Activated CD4-positive, alpha-beta T cell treated with anti-CD3 and anti-CD28 coated beads, Interleukin-2, amount 10 ng/mL, durations not matched to agents 7 days and 5 days (primary cell): ENCODE measurements around the gene IRF7. TPM values are rescaled to one million over a fixed set of nuclear protein-coding genes. Genes with fewer than 3 reads are reported as not detected.
"Not testable (repeated sequence)": the region's sequence is repeated elsewhere in the genome, so short reads cannot be mapped to it uniquely, and the experiment has no call there.

Source experiments
- CTCF ChIA-PET: fragments of 350-600 bp; sonication (Branson Sonifier 250); formaldehyde crosslinking; loops from one replicate; lab custom pipeline; 2021; ENCODE audit warnings: antibody characterized with exemption; lab: Charles Lee
- POLR2A ChIA-PET: fragments of 350-600 bp; sonication (Branson Sonifier 250); formaldehyde crosslinking; loops from one replicate; lab custom pipeline; 2021; ENCODE audit warnings: antibody characterized with exemption; lab: Charles Lee
- DNase-seq: peaks from one replicate; pipeline ENCODE4 v3.0.0-alpha.2; 2020
- H3K27ac Mint-ChIP-seq: one replicate; pipeline ENCODE4 v1.8.0; 2021; ENCODE audit warnings: mild to moderate bottlenecking, moderate library complexity, mixed read lengths
- H3K27me3 Mint-ChIP-seq: one replicate; pipeline ENCODE4 v1.8.0; 2021; ENCODE audit warnings: mixed read lengths
- H3K36me3 Mint-ChIP-seq: one replicate; pipeline ENCODE4 v1.8.0; 2021; ENCODE audit warnings: low read depth, mixed read lengths
- H3K4me1 Mint-ChIP-seq: one replicate; pipeline ENCODE4 v1.8.0; 2021; ENCODE audit warnings: mixed read lengths
- H3K4me3 Mint-ChIP-seq: one replicate; pipeline ENCODE4 v1.8.0; 2021; ENCODE audit warnings: mild to moderate bottlenecking, moderate library complexity, mixed read lengths
- H3K9me3 Mint-ChIP-seq: one replicate; pipeline ENCODE4 v1.8.0; 2021; ENCODE audit warnings: mixed read lengths
- total RNA-seq, 2 experiments: library from RNA; stranded (reverse); gene quantifications; one replicate each; pipeline ENCODE4 v1.2.3, GENCODE V29; 2021

IRF7 gene
- 100 to 1,000 TPM; 152 to 154 TPM for total RNA-seq

- no peaks in the 10 kb centered on the region for H3K27me3 Mint-ChIP-seq
- peak within 1 kb of the TSS; percentile 91 for H3K4me3 Mint-ChIP-seq
- peaks cover 25% of the 10 kb centered on the region for H3K4me1 Mint-ChIP-seq
- ChIA-PET POLR2A (interaction anchor here (0.6 kb wide), 1 partner anchor 299 kb away, joined by 5 read pairs; no protein-coding TSS in a partner anchor), CTCF (interaction anchor here (0.6 to 1.5 kb wide), 4 partner anchors 10 to 365 kb away, joined by 3 read pairs; no protein-coding TSS in a partner anchor)
- peak; percentile 93 for DNase-seq
- H3K27ac Mint-ChIP-seq: peak within 1 kb of the TSS; percentile 95
- H3K36me3 Mint-ChIP-seq: peaks cover 35% of the 10 kb centered on the region
- no peaks in the 10 kb centered on the region for H3K9me3 Mint-ChIP-seq
Observed at GRCh38 chr11:615504-616319, at the start of gene IRF7. Gene IRF7, minus strand, starts transcription at chr11:615950. Its CDS starts 586 bp downstream, at chr11:615364.

- ChIA-PET CTCF (interaction anchor here (1.1 kb wide), 1 partner anchor 16 kb away, joined by 3 read pairs; no protein-coding TSS in a partner anchor), POLR2A (no interaction called here)
- Mint-ChIP-seq H3K27ac (no peak overlapping the region), H3K36me3 (peaks cover 6% of the 10 kb centered on the region), H3K9me3 (no peaks in the 10 kb centered on the region), H3K4me3 (no peak overlapping the region), H3K27me3 (no peaks in the 10 kb centered on the region), H3K4me1 (no peaks in the 10 kb centered on the region)
- no peak for DNase-seq
Observed at GRCh38 chr11:665062-665703, 49.4 kb upstream of the IRF7 start.

DNA sequence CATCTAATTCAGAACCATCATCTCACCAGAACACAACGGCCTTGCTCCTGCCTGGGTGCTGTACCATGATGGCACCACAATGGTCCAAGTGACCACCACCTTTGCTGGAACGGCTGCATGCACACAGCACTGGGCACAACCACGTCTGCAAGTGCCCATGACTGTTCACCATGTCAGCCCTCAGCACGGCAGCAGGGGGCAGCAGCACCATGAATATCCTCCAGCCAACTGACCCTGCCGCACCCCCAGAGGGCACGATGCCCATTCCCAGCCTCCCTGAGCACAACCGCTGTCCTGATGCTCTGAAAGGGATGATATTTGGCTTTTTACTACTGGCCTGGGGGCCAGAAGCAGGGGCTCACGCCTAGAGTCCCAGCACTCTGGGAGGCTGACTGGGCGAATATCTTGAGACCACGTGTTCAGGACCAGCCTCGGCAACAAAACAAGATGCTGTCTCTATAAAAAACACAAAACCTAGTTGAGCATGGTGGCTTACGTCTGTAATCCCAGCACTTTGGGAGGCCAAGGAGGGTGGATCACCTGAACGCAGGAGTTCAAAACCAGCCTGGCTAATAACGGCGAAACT is 47.0 kb upstream of the IRF7 start:
- Mint-ChIP-seq H3K36me3 (peaks cover 5% of the 10 kb centered on the region), H3K27me3 (no peaks in the 10 kb centered on the region), H3K27ac (no peak overlapping the region), H3K9me3 (no peaks in the 10 kb centered on the region), H3K4me1 (no peaks in the 10 kb centered on the region), H3K4me3 (no peak overlapping the region)
- CTCF ChIA-PET: interaction anchor here (0.7 to 0.9 kb wide), 3 partner anchors 54 to 61 kb away, joined by 3 to 5 read pairs (median 3); no protein-coding TSS in a partner anchor
- peak; percentile 45 for DNase-seq
- POLR2A ChIA-PET: no interaction called here

DNA sequence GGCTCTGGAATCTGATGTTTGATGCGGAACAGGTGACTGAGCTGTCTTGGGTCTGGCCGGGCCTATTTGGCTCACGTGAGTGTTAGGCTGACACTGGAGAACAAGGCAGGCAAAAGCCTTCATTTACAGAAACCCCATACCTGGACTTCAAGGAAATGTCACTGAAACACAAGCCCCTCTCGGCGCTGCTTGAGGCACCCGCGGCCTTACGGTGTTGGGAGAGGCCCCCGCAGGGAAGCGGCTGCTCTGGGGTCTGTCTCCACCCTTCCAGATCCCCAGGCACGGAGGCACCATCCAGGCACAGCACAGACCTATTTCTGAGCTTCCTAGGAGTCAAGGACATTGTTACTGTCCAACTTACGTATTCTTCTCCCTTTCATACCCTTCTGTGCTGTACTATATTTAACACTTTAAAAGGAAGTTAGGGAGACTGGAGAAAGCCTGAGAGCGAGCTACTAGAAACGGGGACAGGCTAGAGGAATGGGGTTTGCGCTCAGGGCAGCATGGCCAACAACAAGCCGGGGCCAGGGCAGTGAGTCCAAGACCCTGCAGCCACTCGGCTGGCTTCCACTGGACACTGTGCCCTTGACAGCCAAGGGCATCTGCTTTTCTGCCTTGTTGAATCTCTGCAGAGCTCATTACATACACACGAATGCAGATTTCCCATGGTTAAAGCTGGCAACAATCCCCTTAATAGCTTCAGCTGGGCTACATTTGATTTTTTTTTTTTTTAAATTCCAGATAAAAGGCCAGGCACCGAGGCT is 45.1 kb upstream of the IRF7 start:
- ChIA-PET CTCF (interaction anchor here (0.6 to 1.4 kb wide), 3 partner anchors 14 to 65 kb away, joined by 3 read pairs; no protein-coding TSS in a partner anchor), POLR2A (interaction anchor here (0.6 kb wide), 1 partner anchor 9 kb away, joined by 4 read pairs; no protein-coding TSS in a partner anchor)
- no peak for DNase-seq
- peaks cover 5% of the 10 kb centered on the region for H3K36me3 Mint-ChIP-seq
- no peak overlapping the region for H3K4me3 Mint-ChIP-seq
- H3K27me3 Mint-ChIP-seq: no peaks in the 10 kb centered on the region
- H3K4me1 Mint-ChIP-seq: no peaks in the 10 kb centered on the region
- H3K27ac Mint-ChIP-seq: no peak overlapping the region
- no peaks in the 10 kb centered on the region for H3K9me3 Mint-ChIP-seq

DNA sequence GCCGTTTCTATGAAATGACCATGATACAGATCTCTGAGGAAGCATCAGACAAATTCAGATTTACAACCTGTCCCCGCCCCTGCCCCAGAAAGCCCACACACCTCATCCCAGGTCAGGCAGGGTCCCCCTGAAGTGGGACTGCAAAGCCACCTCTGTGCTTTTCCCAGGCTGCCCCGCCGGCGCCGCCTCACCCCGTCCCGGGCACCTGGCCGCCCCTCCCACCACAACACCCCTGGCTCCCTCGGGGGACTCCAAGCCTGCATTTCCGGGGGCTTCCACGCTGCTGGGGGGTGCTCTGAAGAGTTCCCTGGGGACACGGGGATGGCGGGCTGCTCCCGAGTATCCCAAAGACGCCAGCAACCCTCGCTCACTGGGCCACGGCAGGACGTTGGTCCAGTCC is 44.5 kb upstream of the IRF7 start:
- Mint-ChIP-seq H3K4me3 (no peak overlapping the region), H3K36me3 (peaks cover 5% of the 10 kb centered on the region), H3K27me3 (no peaks in the 10 kb centered on the region), H3K4me1 (no peaks in the 10 kb centered on the region), H3K27ac (no peak overlapping the region), H3K9me3 (no peaks in the 10 kb centered on the region)
- ChIA-PET POLR2A (no interaction called here), CTCF (interaction anchor here (0.6 to 1.4 kb wide), 3 partner anchors 14 to 66 kb away, joined by 3 read pairs; no protein-coding TSS in a partner anchor)
- DNase-seq: no peak

DNA sequence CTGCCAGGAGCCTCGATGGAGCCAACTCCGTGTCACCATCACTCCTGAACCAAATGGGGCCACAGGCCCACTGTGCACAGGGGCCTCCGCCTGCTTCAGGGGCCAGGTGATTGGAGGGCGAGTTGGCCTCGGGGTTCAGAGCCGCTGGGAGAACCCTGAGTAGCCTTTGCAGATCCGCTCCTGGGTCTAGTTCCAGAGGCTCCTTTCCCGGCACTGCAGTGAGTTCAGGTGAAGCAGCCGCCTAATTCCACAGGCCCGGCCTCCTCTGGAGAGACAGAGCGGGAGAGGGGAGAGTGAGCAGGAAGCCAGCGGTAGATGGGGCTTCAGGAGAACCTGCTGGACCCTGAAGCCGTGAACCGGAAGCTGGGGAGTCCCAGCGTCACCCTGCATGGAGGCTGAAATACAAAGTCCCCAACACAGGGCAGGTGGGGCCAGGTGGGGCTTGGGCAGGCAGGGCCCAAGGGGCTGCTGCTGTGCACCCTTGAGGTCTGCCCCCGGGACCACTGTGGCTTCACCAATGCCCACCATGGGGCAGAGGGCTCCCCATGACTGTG is 43.9 kb upstream of the IRF7 start:
- POLR2A ChIA-PET: no interaction called here
- CTCF ChIA-PET: interaction anchor here (1.4 kb wide), 1 partner anchor 63 kb away, joined by 3 read pairs; no protein-coding TSS in a partner anchor

GRCh38 chr11:657691-658126 is 42.0 kb upstream of the IRF7 start:
- CTCF ChIA-PET: interaction anchor here (1.6 kb wide), 1 partner anchor 18 kb away, joined by 3 read pairs; no protein-coding TSS in a partner anchor
- POLR2A ChIA-PET: interaction anchor here (0.5 kb wide), 1 partner anchor 11 kb away, joined by 3 read pairs; no protein-coding TSS in a partner anchor
- peaks cover 3% of the 10 kb centered on the region for H3K36me3 Mint-ChIP-seq
- H3K4me1 Mint-ChIP-seq: no peaks in the 10 kb centered on the region
- no peaks in the 10 kb centered on the region for H3K9me3 Mint-ChIP-seq
- no peak overlapping the region for H3K4me3 Mint-ChIP-seq
- no peak overlapping the region for H3K27ac Mint-ChIP-seq
- DNase-seq: no peak
- no peaks in the 10 kb centered on the region for H3K27me3 Mint-ChIP-seq

More for the DNA sequence above, 43.9 kb upstream of the IRF7 start:
- no peak for DNase-seq
- Mint-ChIP-seq H3K36me3 (peaks cover 5% of the 10 kb centered on the region), H3K4me3 (no peak overlapping the region), H3K9me3 (no peaks in the 10 kb centered on the region), H3K27ac (no peak overlapping the region), H3K4me1 (no peaks in the 10 kb centered on the region), H3K27me3 (no peaks in the 10 kb centered on the region)

GRCh38 chr11:656866-657265 is 41.1 kb upstream of the IRF7 start:
- no peaks in the 10 kb centered on the region for H3K4me1 Mint-ChIP-seq
- DNase-seq: no peak
- POLR2A ChIA-PET: no interaction called here
- no peak overlapping the region for H3K4me3 Mint-ChIP-seq
- H3K9me3 Mint-ChIP-seq: no peaks in the 10 kb centered on the region
- H3K27me3 Mint-ChIP-seq: no peaks in the 10 kb centered on the region
- H3K36me3 Mint-ChIP-seq: peaks cover 6% of the 10 kb centered on the region
- CTCF ChIA-PET: interaction anchor here (0.6 to 1.6 kb wide), 4 partner anchors 16 to 136 kb away, joined by 3 read pairs; no protein-coding TSS in a partner anchor
- no peak overlapping the region for H3K27ac Mint-ChIP-seq

DNA sequence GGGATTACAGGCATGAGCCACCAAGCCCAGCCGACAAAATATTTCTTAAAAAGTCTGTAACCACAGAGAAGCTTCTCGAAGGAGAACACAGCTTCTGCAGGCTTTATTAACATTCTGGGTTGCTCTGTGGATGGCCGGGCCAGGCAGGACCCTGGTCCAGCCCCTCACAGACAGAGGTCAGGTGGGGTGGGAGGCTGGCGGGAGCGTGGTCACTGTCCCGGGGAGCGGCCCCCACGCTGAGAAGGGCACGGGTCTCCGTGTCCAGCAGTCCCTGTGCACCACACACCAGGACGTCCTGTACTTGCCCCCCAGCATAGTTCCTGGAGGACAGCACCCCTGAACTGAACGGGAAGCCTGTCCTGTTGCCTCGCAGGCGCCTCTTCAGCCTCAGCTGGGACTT is 40.7 kb upstream of the IRF7 start:
- no peaks in the 10 kb centered on the region for H3K9me3 Mint-ChIP-seq
- H3K27me3 Mint-ChIP-seq: no peaks in the 10 kb centered on the region
- POLR2A ChIA-PET: no interaction called here
- H3K27ac Mint-ChIP-seq: no peak overlapping the region
- peaks cover 6% of the 10 kb centered on the region for H3K36me3 Mint-ChIP-seq
- CTCF ChIA-PET: interaction anchor here (0.6 to 1.6 kb wide), 5 partner anchors 17 to 136 kb away, joined by 3 read pairs; partner anchors contain the start of gene TMEM80
- no peak overlapping the region for H3K4me3 Mint-ChIP-seq
- no peak for DNase-seq
- no peaks in the 10 kb centered on the region for H3K4me1 Mint-ChIP-seq

DNA sequence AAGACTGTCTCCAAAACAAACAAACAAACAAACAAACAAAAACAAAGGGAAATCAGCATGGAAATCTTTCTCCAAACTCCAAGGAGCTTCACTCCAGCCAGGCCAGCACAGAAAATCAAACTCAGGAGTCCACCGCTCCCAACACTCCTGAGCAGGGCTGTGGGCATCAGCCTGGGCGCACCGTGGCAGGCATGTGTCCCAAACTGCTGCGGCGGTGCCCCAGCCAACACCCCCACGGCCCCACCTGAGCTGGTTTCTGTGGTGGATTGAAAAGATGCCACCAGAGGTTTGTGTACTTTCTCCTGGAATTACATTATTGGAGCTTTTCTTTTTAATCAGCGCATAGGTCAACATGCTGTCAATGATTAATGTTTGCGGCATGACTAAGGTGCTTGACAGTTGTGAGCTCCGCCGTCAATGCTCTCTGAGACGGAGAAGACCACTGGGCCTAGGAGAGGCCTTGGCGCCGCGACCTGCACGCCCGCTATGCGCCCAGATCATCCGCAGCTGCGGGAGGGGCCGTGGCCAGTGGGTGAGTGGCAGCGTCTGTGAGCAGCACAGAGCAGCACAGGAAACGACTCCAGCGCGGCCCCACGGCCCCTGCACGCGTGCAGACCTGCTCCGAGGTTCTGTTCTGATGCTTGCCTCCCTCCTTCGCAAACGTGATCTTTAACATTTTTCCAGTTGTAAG is 39.4 kb upstream of the IRF7 start:
- CTCF ChIA-PET: interaction anchor here (0.6 to 0.9 kb wide), 2 partner anchors 19 to 232 kb away, joined by 3 read pairs; no protein-coding TSS in a partner anchor
- no peaks in the 10 kb centered on the region for H3K27me3 Mint-ChIP-seq
- H3K4me3 Mint-ChIP-seq: no peak overlapping the region

GRCh38 chr11:654444-654843 is 38.7 kb upstream of the IRF7 start:
- H3K9me3 Mint-ChIP-seq, H3K36me3 Mint-ChIP-seq, H3K4me1 Mint-ChIP-seq, H3K4me3 Mint-ChIP-seq, H3K27me3 Mint-ChIP-seq, DNase-seq, POLR2A ChIA-PET, H3K27ac Mint-ChIP-seq: not testable (repeated sequence)
- CTCF ChIA-PET: interaction anchor here (0.6 kb wide), 1 partner anchor 17 kb away, joined by 3 read pairs; no protein-coding TSS in a partner anchor

More for the DNA sequence above, 39.4 kb upstream of the IRF7 start:
- Mint-ChIP-seq H3K4me1 (no peaks in the 10 kb centered on the region), H3K36me3 (peaks cover 8% of the 10 kb centered on the region), H3K27ac (no peak overlapping the region), H3K9me3 (no peaks in the 10 kb centered on the region)
- no peak for DNase-seq
- POLR2A ChIA-PET: no interaction called here
